Measurements from ENCODE around the gene SRPRB.

DNA sequence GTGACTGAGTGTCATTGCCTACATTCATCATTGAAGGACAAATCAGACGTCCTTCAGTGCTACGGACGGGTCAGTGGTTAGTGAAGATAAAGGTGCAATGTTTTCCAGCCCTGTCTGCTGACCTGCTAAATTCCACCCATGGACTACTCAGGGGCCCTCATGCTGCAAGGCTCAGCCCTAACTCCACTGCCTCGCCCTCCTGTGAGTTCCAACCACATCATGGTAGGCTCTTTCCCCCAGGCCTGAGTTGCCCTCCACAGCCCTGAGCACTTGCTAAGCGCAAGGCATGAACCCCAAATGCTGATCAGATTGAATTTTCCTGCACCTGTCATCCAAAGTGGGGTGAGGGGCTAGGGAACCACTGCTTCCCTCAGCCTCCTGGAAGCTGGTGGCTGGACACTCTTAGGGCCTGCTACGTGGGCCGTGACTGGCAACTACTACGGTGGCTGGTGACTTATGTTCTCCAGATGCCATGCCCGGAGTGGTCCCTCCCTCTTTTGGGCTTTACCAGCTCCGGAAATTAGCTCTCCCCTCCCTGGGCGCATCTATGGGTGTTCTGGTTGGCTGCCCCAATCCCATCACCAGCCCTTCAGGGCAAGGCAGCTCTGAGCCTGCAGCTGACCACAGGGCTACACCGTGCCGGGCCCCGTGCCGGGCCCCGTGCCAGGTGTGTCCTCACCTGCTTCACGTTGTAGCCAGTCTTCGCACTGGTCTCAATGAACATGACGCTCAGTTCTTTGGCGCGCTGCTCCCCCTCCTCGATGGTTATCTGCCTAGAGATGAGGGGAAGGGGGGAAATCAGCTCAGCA is 32.1 kb downstream of the SRPRB start:
- TF ChIP-seq CTCF (IDR thresholded peaks at IDR 0.05) (no peak), EZH2 (IDR thresholded peaks at IDR 0.05) (no peak)

Data from neural progenitor cell (in vitro differentiated cells).